Measurements from ENCODE around the gene FCHO2.

FCHO2 gene

GRCh38 chr5:73115399-73116051 lies 159.7 kb downstream of the FCHO2 start:
- no peak for DNase-seq

GRCh38 chr5:73116506-73116905 lies 160.7 kb downstream of the FCHO2 start:
- DNase-seq: no peak

- no peak for DNase-seq
These were observed 161.4 kb downstream of the FCHO2 start for GRCh38 chr5:73117088-73117740.

GRCh38 chr5:73118391-73118973 lies 162.6 kb downstream of the FCHO2 start:
- DNase-seq: peak; percentile 69

GRCh38 chr5:73119451-73120157 lies 163.8 kb downstream of the FCHO2 start:
- DNase-seq: no peak

- no peak for DNase-seq
These were observed 164.6 kb downstream of the FCHO2 start, which contains the start of gene TMEM171 for GRCh38 chr5:73120222-73121118. Gene TMEM171 (plus strand): TSS chr5:73120575. CDS start chr5:73123374, 2,799 bp downstream.

- DNase-seq: no peak
These were observed 165.2 kb downstream of the FCHO2 start for GRCh38 chr5:73121119-73121463.

GRCh38 chr5:73122875-73123810 lies 167.3 kb downstream of the FCHO2 start:
- DNase-seq: no peak

- no peak for DNase-seq
These were observed 169.4 kb downstream of the FCHO2 start for GRCh38 chr5:73125289-73125688.

GRCh38 chr5:73126381-73126780 lies 170.5 kb downstream of the FCHO2 start:
- DNase-seq: no peak

GRCh38 chr5:73126957-73127356 lies 171.1 kb downstream of the FCHO2 start:
- no peak for DNase-seq

GRCh38 chr5:73129143-73129542 lies 173.3 kb downstream of the FCHO2 start:
- no peak for DNase-seq

GRCh38 chr5:73130811-73131210 lies 175.0 kb downstream of the FCHO2 start:
- no peak for DNase-seq

- DNase-seq: no peak
These were observed 176.0 kb downstream of the FCHO2 start for GRCh38 chr5:73131711-73132425.

- no peak for DNase-seq
These were observed 176.9 kb downstream of the FCHO2 start for GRCh38 chr5:73132759-73133158.

- no peak for DNase-seq
These were observed 179.2 kb downstream of the FCHO2 start for GRCh38 chr5:73135021-73135420.

GRCh38 chr5:73135429-73136054 lies 179.7 kb downstream of the FCHO2 start:
- no peak for DNase-seq

GRCh38 chr5:73136055-73136562 lies 180.3 kb downstream of the FCHO2 start:
- DNase-seq: no peak

GRCh38 chr5:73137563-73138530 lies 182.0 kb downstream of the FCHO2 start:
- no peak for DNase-seq
